Endothelial cell of umbilical vein (primary cell): ENCODE results near the gene PRDM16.

Experiments
- CTCF ChIP-seq, 2 donors: IDR thresholded peaks; 1 replicate in 1 of 2; 2 replicates in 1 of 2; pipeline ENCODE4 v1.5.1; 2011; ENCODE audit warnings: low read length in 2 of 2, mild to moderate bottlenecking in 2 of 2, moderate library complexity in 2 of 2, control low read depth in 1 of 2, inconsistent platforms in 1 of 2, low read depth in 1 of 2; ENCODE audit not compliant: insufficient read depth in 1 of 2; ENCODE audit errors: extremely low read depth in 1 of 2
- EZH2 ChIP-seq: IDR thresholded peaks from 2 replicates; pipeline ENCODE4 v1.6.1; 2012; ENCODE audit warnings: borderline replicate concordance, low read depth, mild to moderate bottlenecking, moderate library complexity, low read length, inconsistent platforms; ENCODE audit not compliant: severe bottlenecking
- FOS ChIP-seq: IDR thresholded peaks from 2 replicates; pipeline ENCODE4 v1.6.1; 2011; ENCODE audit warnings: mild to moderate bottlenecking, low read length, moderate library complexity, borderline replicate concordance; ENCODE audit not compliant: insufficient read depth
- JUN ChIP-seq: IDR thresholded peaks from 2 replicates; pipeline ENCODE4 v1.6.1; 2011; ENCODE audit warnings: borderline replicate concordance, low read depth; ENCODE audit not compliant: insufficient read length, insufficient read depth
- MYC ChIP-seq: IDR thresholded peaks from one replicate; pipeline ENCODE4 v1.6.1; 2011; ENCODE audit warnings: mild to moderate bottlenecking, low read depth, low read length
- POLR2A ChIP-seq: IDR thresholded peaks from 2 replicates; pipeline ENCODE4 v1.6.1; 2012; ENCODE audit warnings: low read depth, mild to moderate bottlenecking, control low read depth, low read length
- POLR2AphosphoS5 ChIP-seq: IDR thresholded peaks from 2 replicates; pipeline ENCODE4 v1.6.1; 2012; ENCODE audit warnings: low read depth, mild to moderate bottlenecking, control low read depth, low read length, moderate library complexity; ENCODE audit not compliant: insufficient read depth

GRCh38 chr1:3433076-3433475 is 364.1 kb downstream of the PRDM16 start:
- no peak for TF ChIP-seq CTCF (IDR thresholded peaks at IDR 0.05; ENCODE audit: extremely low read depth in 1 of 2, insufficient read depth in 1 of 2, low read depth in 1 of 2, low read length in 2 of 2)
- no peak for TF ChIP-seq MYC
- no peak for TF ChIP-seq EZH2
- no peak for TF ChIP-seq POLR2A
- no peak for TF ChIP-seq JUN
- TF ChIP-seq FOS = no peak
- no peak for TF ChIP-seq POLR2AphosphoS5
